GM19467 (cell line): ENCODE results near the gene GDPD1.
A peak's percentile ranks its signal among the peaks of the same experiment; 100 is the strongest.
"Not testable (repeated sequence)": the region's sequence is repeated elsewhere in the genome, so short reads cannot be mapped to it uniquely, and the experiment has no call there.

Experiments used
- ATAC-seq: cut with Tn5 transposase; IDR thresholded peaks from one replicate; pipeline ENCODE4 v1.9.1; 2021; ENCODE audit warnings: mild to moderate bottlenecking, moderate library complexity; ENCODE audit not compliant: unreplicated experiment

The GDPD1 gene

DNA sequence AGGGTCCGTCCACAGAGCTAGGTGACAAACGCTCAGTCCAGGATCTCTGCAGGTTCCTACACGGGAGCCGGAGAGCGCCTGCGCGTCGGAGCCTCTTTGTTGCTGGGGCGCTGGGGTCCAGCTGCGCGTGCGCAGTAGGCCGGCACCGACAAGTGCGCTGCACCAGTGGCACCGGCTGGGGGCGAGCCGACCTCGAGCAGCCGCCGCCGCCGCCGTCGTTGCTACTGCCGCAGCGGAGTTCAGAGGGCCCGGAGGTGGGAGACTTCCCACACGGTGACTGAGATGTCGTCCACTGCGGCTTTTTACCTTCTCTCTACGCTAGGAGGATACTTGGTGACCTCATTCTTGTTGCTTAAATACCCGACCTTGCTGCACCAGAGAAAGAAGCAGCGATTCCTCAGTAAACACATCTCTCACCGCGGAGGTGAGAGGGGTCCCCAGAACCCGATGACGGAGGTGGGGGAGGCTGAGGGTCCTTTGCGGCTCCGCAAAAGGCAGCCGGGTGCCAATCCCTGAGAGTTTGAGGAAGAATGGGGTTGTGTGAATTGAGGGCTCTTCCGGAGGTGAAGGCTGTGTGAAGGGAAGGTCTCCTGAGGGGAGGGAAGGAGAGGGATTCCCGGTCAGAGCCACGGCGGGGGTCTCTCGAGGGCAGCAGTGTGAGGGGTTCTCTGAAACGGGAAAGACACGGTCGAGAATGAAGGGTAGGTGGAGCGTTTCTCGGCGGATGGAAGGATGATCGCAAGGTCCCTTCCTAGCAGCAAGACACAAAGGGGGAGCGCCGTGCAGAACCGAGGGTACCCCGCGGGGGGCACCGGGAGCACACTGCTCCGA, at the start of gene GDPD1:
TSS of gene GDPD1 (plus strand) at position 184 of the 831 bp plus-strand sequence. CDS start at position 283, 99 bp downstream.
- peak; percentile 94 for ATAC-seq

DNA sequence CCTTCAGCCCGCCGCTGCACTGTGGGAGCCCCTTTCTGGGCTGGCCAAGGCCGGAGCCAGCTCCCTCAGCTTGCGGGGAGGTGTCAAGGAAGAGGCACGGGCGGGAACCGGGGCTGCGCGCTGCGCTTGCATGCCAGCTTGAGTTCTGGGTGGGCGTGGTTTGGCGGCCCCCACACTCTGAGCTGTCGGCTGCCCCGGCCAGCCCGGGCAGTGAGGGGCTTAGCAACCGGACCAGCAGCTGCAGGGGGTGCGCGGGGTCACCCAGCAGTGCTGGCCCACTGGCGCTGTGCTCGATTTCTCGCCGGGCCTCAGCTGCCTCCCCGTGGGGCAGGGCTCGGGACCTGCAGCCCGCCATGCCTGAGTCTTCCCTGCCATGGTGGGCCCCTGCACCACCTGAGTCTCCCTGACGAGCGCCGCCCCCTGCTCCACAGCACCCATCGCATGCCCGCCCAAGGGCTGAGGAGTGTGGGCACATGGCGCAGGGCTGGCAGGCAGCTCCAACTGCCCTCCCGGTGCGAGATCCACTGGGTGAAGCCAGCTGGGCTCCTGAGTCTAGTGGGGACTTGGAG, 47.8 kb upstream of the GDPD1 start:
- no peak for ATAC-seq

DNA sequence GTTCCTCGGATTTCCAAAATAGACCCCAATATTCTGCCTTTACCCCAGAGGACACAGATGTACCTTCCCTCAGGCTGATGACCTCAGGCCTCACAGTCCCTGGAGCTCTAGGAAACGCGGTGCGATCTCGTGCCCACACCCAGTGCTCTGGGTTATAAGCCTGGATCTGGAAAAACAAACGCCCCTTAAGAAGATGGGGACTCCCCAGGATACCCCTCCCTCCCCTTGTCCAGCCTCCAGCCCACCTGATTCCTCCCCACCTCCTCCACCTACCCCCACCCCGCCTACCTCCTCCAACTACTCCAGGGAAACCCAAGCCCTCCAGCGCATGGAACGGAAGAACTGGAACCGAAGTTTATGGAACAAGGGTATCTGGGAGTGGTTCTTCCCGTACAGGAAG, 45.6 kb upstream of the GDPD1 start:
- no peak for ATAC-seq

DNA sequence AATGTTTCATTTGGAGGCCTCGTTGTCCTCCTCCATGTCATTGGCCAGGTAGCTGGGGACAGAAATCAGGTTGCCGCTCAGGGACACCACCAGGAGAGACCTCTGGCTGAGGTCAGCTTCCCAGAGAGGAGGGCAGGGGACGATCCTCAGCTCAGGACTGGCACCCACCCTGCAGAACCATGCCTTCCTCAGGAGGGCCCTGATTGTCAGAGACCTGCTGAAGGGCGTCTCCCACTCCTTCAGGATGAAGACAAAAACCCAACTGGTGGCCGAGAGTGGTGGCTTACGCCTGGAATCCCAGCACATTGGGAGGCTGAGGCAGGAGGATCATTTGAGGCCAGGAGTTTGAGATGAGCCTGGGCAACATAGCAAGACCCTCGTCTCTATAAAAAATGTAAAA, 45.2 kb upstream of the GDPD1 start:
- ATAC-seq = no peak

DNA sequence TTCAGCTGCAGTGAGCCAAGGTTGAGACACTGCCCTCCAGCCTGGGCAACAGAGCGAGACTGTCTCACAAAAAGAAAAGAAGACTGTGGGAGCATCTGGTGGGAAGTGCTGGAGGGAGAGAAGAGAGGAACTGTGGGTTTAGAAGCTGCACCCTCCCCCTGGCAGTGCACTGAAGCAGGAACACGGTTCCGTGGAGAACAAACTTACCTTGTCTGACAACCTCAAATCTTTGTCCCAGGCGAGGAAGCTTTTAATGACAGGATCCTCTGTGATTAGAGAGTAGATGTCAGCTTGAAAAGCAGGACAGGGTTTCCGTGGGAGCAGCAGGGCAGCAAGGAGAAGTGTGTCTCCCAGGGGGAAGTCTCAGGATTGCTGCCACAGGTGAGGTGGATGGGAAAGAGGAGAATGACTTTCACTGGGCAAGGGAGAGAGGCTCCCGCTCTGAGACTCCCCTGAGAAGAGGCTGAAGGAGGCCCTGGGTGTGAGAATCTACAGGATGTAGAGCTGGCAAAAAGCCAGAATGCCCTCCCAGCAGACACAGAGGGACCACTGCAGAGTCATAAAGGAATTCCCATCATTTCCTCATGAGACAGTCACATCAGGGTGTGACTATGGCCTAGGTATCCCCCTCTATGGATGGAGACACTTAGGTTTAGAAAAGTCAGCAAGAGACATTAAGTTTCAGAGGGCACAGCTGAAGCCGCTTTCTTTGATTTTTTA, 41.9 kb upstream of the GDPD1 start:
- no peak for ATAC-seq

- not testable (repeated sequence) for ATAC-seq
Measured at GRCh38 chr17:59179601-59180000, 40.7 kb upstream of the GDPD1 start.

- no peak for ATAC-seq
Measured at GRCh38 chr17:59180626-59181025, 39.7 kb upstream of the GDPD1 start.

- ATAC-seq = no peak
Measured at GRCh38 chr17:59181481-59181880, 38.8 kb upstream of the GDPD1 start.

GRCh38 chr17:59185997-59186396, 34.3 kb upstream of the GDPD1 start:
- no peak for ATAC-seq

- ATAC-seq = no peak
Measured at GRCh38 chr17:59186850-59187249, 33.5 kb upstream of the GDPD1 start.

- ATAC-seq = no peak
Measured at GRCh38 chr17:59190806-59191205, 29.5 kb upstream of the GDPD1 start.

DNA sequence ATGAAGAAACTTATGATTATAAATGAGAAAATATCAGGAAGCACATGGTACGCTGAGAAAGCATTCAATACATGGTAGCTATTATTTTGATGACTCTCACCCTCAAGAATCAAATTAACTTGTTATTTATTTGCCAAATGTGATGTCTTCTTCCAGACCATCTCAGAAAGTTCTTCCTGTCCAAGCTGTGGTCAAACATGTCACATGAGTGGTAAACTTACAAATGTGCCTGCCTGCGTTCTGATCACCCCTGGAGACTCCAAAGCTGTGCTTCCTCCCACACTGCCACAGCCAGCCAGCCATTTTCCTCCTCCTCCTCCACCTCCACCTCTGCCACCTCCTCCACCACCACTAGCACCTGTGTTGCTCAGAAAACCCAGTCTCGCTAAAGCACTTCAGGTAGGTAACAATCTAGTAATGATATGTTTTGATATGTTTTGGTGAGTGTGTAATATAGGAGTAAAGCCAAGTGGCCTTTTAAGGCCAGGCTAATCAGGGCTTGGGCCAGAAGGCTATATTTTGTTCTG, 26.9 kb upstream of the GDPD1 start:
- ATAC-seq = no peak

GRCh38 chr17:59199398-59199797, 20.9 kb upstream of the GDPD1 start:
- ATAC-seq = no peak

GRCh38 chr17:59202320-59202719, 18.0 kb upstream of the GDPD1 start:
- ATAC-seq = no peak

DNA sequence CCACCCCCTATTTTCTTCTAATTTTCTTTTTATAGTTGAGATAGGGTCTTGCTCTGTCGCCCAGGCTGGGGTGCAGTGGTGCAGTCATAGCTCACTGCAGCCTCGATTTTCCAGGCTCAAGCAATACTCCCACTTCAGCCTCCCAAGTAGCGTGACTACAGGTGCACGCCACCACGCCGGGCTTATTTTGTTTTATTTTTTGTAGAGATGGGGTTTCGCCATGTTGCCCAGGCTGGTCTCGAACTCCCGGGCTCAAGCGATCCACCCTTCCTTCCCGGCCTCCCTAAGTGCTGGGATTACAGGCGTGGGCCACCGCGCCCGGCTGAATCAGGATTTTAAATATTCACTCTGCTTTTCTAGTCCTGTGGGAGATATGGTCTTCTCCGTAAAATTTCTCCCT, 941 bp upstream of the GDPD1 start:
- ATAC-seq = no peak

GRCh38 chr17:59219992-59220327, 351 bp upstream of the GDPD1 start:
- no peak for ATAC-seq

DNA sequence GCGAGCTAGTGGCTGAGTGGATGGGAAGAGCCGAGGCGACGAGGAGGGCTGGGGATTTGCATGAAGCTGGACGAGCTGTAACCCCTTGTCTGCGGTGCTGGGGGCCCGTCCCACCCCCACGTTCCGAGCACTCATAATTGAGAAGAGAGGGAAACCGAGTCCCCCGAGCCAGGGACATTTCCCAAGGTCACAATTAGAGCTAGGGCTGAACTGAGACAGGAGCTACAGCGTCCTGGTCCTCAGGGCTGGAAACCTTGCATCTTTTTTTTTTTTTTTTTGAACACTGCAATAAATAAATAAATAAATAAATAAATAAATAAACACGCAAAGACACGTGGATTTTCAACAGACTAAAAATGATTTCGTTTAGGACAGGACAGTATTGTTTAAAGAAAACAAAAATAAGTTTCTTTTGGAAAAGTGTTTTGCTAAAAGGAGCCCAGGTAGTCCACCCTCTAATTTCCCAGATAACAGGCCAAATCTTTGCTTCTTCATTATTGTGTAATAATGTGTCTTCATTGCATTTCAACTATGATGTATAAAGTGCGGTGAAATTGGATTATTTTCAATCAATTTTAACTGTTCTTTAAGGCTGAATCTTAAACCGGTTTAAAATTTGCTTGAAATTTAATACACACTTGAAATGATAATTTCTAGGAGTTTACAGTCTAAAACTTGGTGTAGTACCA, 992 bp downstream of the GDPD1 start:
- no peak for ATAC-seq

- no peak for ATAC-seq
Measured at GRCh38 chr17:59223813-59224212, 3.5 kb downstream of the GDPD1 start.

DNA sequence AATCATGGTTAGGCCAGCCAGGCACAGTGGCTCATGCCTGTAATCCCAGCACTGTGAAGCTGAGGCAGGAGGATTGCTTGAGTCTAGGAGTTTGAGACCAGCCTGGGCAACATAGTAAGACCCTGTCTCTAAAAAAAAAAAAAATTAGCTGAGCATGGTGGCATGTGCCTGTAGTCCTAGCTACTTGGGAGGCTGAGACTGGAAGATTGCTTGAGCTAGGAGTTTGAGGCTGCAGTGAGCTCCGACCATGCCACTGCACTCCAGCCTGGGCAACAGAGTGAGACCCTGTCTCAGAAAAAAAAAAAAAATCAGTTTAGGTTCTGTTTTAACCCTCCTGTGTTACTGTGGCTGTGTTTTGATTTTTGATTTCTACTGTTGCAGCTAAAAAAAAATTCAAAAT, 8.3 kb downstream of the GDPD1 start:
- not testable (repeated sequence) for ATAC-seq

GRCh38 chr17:59230764-59231163, 10.5 kb downstream of the GDPD1 start:
- ATAC-seq = no peak

GRCh38 chr17:59234631-59235030, 14.3 kb downstream of the GDPD1 start:
- ATAC-seq = no peak
